Measurements from ENCODE around the gene UBTF.

UBTF gene

DNA sequence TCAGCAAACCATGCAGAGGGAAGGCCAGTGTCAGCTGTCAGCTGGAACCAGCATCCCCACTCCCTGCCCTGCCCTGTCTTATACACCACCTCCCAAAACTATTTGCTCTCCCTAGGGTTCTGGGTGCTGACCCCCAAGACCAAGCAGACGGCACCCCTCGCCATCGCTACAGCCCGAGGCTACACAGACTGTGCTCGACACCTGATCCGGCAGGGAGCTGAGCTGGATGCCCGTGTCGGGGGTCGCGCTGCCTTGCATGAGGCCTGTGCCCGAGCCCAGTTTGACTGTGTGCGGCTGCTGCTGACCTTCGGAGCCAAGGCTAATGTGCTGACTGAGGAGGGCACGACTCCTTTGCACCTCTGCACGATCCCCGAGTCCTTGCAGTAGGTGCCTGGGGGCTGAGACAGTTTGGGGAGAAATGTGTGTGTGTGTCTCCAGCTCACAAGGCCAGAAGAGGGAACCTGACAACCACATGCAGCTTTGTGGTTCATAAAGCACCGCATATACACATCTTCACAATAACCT is 47.5 kb downstream of the UBTF start:
- no peak for DNase-seq (ENCODE audit: low spot score)

DNA sequence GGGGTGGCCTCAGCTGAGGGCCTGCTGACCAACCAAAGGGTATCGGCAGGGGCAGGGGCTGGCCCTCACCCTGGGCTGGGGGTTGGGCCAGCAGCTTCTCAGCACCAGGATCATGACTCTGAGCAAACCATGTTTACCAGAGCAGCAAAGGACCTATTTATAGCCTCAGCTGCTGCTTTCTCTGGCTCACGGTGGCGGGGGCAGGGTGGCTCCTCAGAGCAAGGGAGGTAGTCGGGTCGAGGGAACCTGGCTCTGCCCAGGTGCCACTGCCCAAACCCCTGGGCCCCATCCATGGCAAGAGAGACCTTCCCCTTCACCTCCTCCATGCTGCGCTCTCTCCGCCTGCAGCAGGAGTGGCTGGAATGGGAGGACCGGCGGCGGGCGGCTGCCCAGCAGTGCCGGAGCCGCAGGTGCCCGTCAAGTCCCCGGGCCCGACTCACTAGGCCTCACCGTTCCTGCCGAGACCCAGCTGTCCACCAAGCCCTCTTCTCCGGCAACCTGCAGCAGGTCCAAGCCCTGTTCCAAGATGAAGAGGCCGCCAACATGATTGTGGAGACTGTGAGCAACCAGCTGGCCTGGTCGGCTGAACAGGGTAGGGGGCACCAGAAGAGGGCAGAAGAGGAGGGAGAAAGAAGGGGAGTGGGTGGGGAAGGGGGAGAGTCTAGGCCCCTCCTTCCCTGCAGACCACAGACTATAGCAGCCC is 48.8 kb downstream of the UBTF start, which contains the start of gene ASB16:
Gene ASB16, plus strand, starts transcription at position 206 of the 703 bp plus-strand sequence. Its CDS starts 86 bp downstream, at position 292.
- no peak for DNase-seq (ENCODE audit: low spot score)

DNA sequence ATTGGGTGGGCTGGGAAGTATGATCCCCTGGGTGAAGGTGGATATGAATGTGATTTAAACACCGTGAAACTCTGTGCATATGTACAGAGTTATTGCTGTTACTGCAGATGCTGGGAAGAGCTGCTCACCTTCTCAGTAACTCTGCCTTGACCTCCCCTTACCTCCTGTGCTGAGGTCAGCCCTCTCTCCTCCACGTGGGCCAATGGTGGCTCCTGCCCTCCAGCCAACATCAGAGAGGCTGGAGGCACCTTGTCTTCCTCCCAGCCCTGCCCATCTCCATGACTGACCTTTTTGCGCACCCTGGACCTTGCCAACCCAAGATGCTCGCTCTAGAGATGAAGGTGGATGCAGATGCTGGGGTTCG is 49.4 kb downstream of the UBTF start:
- DNase-seq (ENCODE audit: low spot score), result no peak

DNA sequence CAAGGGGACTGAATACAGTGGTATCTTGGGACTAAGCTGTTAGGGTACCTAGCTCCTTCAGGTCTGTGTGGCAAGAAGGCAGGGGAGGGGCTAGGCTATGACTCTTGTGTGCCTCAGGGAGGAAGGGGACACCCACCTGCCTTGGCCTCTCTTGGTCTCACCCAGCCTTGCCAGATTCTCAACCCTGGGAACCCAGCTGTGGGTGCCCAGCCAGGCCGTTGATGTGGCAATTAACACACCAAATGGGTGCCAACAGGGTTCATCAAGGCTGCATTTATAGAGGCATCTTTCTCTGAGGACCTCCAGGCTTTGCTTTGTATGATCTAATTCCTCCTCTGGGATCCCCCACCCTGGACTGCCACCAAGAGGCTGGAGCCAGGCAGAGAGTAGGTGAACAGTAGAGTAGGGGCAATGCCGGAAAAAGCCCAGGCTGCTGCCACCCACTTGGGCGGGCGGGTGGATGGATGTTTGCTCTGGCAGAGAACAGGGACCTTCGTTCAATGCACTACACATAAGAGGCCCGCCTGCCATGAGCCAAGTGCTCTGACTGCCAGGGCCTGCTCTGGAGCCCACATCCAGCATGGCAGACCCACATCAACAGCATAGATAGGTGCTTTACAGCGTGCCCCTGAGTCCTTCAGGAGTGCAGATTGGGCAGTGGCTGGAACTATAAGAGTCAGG is 52.2 kb downstream of the UBTF start:
- DNase-seq (ENCODE audit: low spot score), result no peak

DNA sequence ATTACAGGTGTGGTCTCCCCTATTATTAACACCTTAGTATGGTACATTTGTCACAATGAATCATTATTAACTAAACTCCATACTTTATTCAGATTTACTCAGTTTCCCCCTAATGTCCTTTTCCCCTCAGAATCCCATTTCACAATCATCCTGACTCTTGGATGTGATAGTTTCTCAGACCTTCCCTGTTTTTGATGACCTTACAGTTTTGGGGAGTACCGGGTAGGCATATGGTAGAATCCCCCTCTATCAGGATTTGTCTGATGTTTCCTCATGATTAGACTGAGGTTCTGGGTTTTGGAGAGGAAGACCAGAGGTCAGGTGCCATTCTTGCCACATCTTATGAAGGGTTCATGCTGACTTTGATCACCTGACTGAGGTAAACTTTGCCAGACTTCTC is 55.0 kb downstream of the UBTF start:
- no peak for DNase-seq (ENCODE audit: low spot score)

DNA sequence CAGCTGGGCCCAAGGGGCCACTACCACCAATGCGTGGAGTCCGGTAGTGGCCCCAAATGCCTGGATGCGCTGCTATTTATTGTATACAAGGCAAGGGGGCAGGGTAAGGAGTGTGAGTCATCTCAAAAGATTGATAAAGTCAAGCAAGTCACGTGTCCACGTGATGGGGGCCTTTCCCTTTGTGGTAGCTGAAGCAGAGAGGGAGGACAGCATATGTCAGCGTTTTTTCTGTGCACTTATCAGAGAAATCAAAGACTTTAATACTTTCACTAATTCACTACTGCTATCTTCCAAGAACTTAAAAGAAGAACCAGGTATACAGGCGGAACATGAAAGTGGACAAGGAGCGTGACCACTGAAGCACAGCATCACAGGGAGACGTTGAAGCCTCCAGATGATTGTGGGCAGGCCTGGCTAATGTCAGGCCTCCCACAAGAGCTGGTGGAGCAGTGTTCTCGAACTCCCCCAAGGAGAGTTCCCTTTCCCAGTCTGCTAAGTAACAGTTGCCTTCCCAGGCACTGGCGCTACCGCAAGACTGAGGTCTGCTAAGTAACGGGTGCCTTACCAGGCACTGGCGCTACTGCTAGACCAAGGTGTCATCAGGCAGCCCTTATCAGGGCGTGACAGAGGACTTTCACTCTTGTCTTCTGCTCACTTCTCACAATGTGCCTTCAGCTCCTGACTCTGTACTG is 59.8 kb downstream of the UBTF start:
- peak; percentile 36 for DNase-seq (ENCODE audit: low spot score)

DNA sequence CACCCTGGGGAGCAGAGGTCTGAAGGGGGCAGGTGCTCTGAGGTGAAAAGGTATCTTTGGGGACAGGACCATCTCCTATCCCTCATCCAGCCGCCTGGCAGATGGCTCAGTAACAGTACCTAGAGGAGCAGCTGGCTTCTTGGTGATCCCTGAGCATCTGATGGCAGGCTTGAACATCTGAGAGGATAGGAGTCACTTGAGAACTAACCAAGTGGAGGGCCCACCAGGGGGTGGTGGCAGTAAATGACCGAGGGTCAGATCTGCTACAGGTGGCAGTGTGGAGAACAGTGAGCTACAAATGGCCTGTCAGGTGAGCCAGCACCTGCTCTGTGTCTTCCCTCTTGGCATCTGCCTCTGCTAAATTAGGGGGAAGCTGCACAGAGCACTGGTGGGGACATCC is 64.0 kb downstream of the UBTF start:
- no peak for DNase-seq (ENCODE audit: low spot score)
